ENCODE measurements around the gene SLC26A11. TPM values are rescaled to one million over a fixed set of nuclear protein-coding genes. Genes with fewer than 3 reads are reported as not detected.

Gene SLC26A11
- total and polyA plus RNA-seq, 12 donors: 14.0 to 101 (median 50.5) TPM

DNA sequence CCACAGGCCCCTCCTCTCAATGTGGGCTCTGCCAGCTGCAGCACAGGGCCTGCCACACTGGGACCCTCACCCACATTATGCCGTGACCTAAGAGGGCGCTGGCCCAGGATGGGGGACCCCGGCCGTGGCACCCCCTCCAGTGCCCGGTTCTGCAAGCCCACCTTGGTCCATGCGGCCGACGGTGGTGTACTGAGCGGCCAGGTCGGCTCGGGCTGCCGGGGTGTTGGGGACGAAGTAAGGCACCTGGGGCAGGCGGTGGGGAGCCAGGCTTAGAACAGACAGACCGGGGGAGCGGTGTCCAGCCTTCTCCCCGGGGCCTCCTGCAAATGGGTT, 6.6 kb upstream of the SLC26A11 start:
- Histone ChIP-seq H3K4me3 (no peak overlapping the region), H3K4me1 (replicated peaks in 1 of 2) (peaks cover 0 to 9% of the 10 kb centered on the region in 2 donors), H3K27me3 (no peaks in the 10 kb centered on the region), H3K27ac (no peak overlapping the region), H3K9me3 (replicated peaks in 1 of 3) (no peaks in the 10 kb centered on the region), H3K36me3 (replicated peaks in 1 of 2) (peaks cover 0 to 84% of the 10 kb centered on the region in 2 donors)
- DNase-seq: no peak
- intact Hi-C loops (cut with DNase I): no loop called here
- WGBS, 4 donors: 94 to 99% (median 95%) methylated on average over 12 to 17 of the region's 17 CpGs
- TF ChIP-seq POLR2A (IDR thresholded peaks at IDR 0.05): no peak
- TF ChIP-seq, protein P1, sequence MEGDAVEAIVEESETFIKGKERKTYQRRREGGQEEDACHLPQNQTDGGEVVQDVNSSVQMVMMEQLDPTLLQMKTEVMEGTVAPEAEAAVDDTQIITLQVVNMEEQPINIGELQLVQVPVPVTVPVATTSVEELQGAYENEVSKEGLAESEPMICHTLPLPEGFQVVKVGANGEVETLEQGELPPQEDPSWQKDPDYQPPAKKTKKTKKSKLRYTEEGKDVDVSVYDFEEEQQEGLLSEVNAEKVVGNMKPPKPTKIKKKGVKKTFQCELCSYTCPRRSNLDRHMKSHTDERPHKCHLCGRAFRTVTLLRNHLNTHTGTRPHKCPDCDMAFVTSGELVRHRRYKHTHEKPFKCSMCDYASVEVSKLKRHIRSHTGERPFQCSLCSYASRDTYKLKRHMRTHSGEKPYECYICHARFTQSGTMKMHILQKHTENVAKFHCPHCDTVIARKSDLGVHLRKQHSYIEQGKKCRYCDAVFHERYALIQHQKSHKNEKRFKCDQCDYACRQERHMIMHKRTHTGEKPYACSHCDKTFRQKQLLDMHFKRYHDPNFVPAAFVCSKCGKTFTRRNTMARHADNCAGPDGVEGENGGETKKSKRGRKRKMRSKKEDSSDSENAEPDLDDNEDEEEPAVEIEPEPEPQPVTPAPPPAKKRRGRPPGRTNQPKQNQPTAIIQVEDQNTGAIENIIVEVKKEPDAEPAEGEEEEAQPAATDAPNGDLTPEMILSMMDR (IDR thresholded peaks at IDR 0.05): no peak

DNA sequence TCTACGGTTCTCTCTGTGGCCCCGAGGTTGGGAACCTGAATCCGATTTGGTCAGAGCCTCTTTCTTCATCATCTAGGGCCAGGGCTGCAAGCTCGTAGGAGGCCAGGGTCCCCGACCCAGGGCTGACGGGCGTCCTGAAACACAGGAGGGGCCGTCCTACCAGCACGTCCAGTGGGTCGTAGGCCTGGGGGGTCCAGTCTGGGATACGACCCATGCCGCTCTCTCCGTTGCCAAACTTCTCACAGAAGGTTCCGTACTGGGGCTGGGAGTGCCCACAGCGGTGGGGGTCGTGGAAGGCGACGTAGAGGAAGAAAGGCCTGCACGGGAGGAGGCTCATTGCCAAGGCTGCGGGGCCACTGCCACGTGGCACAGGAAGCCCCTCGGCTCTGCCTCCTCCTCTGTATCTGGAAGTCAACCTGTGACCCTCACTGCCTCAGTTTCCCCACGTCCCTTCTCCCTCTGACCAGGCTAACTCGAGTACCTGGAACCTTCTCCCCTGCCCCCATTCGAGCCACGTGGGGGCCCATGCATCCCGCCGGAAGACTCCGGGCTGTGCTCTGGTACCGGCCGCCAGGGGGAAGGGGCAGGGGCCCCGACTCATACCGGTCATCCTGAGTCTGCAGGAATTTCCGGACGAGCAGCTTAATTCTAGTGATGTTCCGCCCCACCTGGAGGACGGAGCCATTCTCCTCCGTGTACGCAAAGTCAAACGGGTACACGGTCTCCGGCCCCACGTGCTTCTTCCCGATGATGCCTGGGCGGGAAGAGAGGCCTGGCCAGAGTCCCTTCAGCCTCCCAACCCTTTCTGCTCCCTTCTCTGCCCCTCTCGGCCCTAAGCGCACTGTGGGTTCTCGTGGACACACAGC, 6.0 kb upstream of the SLC26A11 start:
- 90 to 93% (median 92%) methylated on average over 43 to 48 of the region's 48 CpGs for WGBS, 4 donors
- Histone ChIP-seq H3K4me1 (replicated peaks in 1 of 2) (peaks cover 3 to 15% of the 10 kb centered on the region in 2 donors), H3K27ac (no peak overlapping the region), H3K9me3 (replicated peaks in 1 of 3) (no peaks in the 10 kb centered on the region), H3K36me3 (replicated peaks in 1 of 2) (peaks cover 0 to 77% of the 10 kb centered on the region in 2 donors), H3K4me3 (no peak overlapping the region), H3K27me3 (no peaks in the 10 kb centered on the region)
- TF ChIP-seq, protein P1 (IDR thresholded peaks at IDR 0.05): no peak
- no peak for TF ChIP-seq POLR2A (IDR thresholded peaks at IDR 0.05)
- no peak for DNase-seq
- intact Hi-C loops (cut with DNase I): no loop called here

GRCh38 chr17:80214878-80215210, 5.4 kb upstream of the SLC26A11 start:
- H3K9me3 ChIP-seq (replicated peaks in 1 of 3): no peaks in the 10 kb centered on the region
- intact Hi-C loops (cut with DNase I): loop anchor here in 1 of 2 donors (5.0 kb wide), 1 partner anchor 63 kb away; no protein-coding TSS in a partner anchor
- H3K27ac ChIP-seq: no peak overlapping the region
- no peaks in the 10 kb centered on the region for H3K27me3 ChIP-seq
- DNase-seq: no peak
- H3K36me3 ChIP-seq (replicated peaks in 1 of 2): peaks cover 0 to 71% of the 10 kb centered on the region in 2 donors
- no peak overlapping the region for H3K4me3 ChIP-seq
- WGBS, 4 donors: 87 to 100% (median 92%) methylated on average over 3 to 17 of the region's 17 CpGs
- TF ChIP-seq, protein P1 (IDR thresholded peaks at IDR 0.05): no peak
- no peak for TF ChIP-seq POLR2A (IDR thresholded peaks at IDR 0.05)
- H3K4me1 ChIP-seq (replicated peaks in 1 of 2): peaks cover 5 to 17% of the 10 kb centered on the region in 2 donors

- Histone ChIP-seq H3K27ac (no peak overlapping the region), H3K36me3 (replicated peaks in 1 of 2) (peaks cover 0 to 52% of the 10 kb centered on the region in 2 donors), H3K9me3 (replicated peaks in 1 of 3) (no peaks in the 10 kb centered on the region), H3K4me1 (replicated peaks in 1 of 2) (peaks cover 14 to 25% of the 10 kb centered on the region in 2 donors), H3K27me3 (no peaks in the 10 kb centered on the region), H3K4me3 (no peak overlapping the region)
- TF ChIP-seq POLR2A (IDR thresholded peaks at IDR 0.05): no peak
- TF ChIP-seq, protein P1 (IDR thresholded peaks at IDR 0.05): no peak
- 94 to 96% (median 95%) methylated on average over 35 to 40 of the region's 40 CpGs for WGBS, 4 donors
- intact Hi-C loops (cut with DNase I): loop anchor here in 1 of 2 donors (5.0 kb wide), 1 partner anchor 64 kb away; no protein-coding TSS in a partner anchor
- DNase-seq: no peak
These were observed 3.5 kb upstream of the SLC26A11 start for GRCh38 chr17:80216473-80217456.
